HEK293 (cell line): ENCODE measurements around the gene LASP1NB.
"Not testable (repeated sequence)": the region's sequence is repeated elsewhere in the genome, so short reads cannot be mapped to it uniquely, and the experiment has no call there.

Experiments used
- CTCF ChIA-PET: fragments of 350-600 bp; formaldehyde crosslinking; extraction: SDS; loops from one replicate; lab custom pipeline; 2021; ENCODE audit warnings: antibody characterized with exemption; lab: Yijun Ruan, JAX
- POLR2A ChIA-PET: fragments of 300-600 bp; formaldehyde crosslinking; extraction: SDS; loops from one replicate; lab custom pipeline; 2020; ENCODE audit warnings: antibody characterized with exemption, inconsistent platforms; lab: Yijun Ruan, JAX
- H3K27ac ChIP-seq: fragments of 200-500 bp; sonication (Bioruptor generic); 2 replicates; pipeline ENCODE4 v1.5.1; 2014; ENCODE audit warnings: low read depth, low read length, control low read depth, inconsistent platforms; ENCODE audit errors: extremely low read depth
- H3K36me3 ChIP-seq, 2 experiments: fragments of 200-500 bp in 1 of 2; sonication (Bioruptor generic) in 1 of 2; 1 replicate in 1 of 2; 2 replicates in 1 of 2; pipeline ENCODE4 v1.5.1; 2014 to 2017; ENCODE audit warnings: inconsistent platforms in 2 of 2, low read length in 2 of 2; ENCODE audit not compliant: control insufficient read depth in 2 of 2, insufficient read depth in 1 of 2
- H3K4me1 ChIP-seq: fragments of 200-500 bp; sonication (Bioruptor generic); 2 replicates; pipeline ENCODE4 v1.5.1; 2014; ENCODE audit warnings: mild to moderate bottlenecking, low read length, inconsistent platforms; ENCODE audit not compliant: control insufficient read depth, insufficient read depth
- H3K4me3 ChIP-seq: 2 replicates; pipeline ENCODE4 v1.5.1; 2011; ENCODE audit warnings: low read depth, mild to moderate bottlenecking, control low read depth, low read length, moderate library complexity
- H3K9me3 ChIP-seq: fragments of 200-500 bp; sonication (Bioruptor generic); 2 replicates; pipeline ENCODE4 v1.5.1; 2014; ENCODE audit warnings: low read depth, low read length, inconsistent platforms; ENCODE audit not compliant: control insufficient read depth, insufficient read depth
- GLIS1 ChIP-seq: fragments of 450-650 bp; formaldehyde crosslinking; IDR thresholded peaks from 2 replicates; pipeline ENCODE4 v1.5.1; 2016; ENCODE audit warnings: missing biosample characterization, missing genetic modification characterization
- KLF1 ChIP-seq: fragments of 450-650 bp; formaldehyde crosslinking; IDR thresholded peaks from 2 replicates; pipeline ENCODE4 v1.5.1; 2016; ENCODE audit warnings: missing biosample characterization, missing genetic modification characterization
- KLF16 ChIP-seq: fragments of 450-650 bp; formaldehyde crosslinking; IDR thresholded peaks from 2 replicates; pipeline ENCODE4 v1.5.1; 2017; ENCODE audit warnings: missing biosample characterization, missing genetic modification characterization
- KLF9 ChIP-seq: fragments of 450-650 bp; formaldehyde crosslinking; IDR thresholded peaks from 2 replicates; pipeline ENCODE4 v1.5.1; 2016; ENCODE audit warnings: missing biosample characterization, missing genetic modification characterization, low read depth
- ZIC2 ChIP-seq: fragments of 450-650 bp; formaldehyde crosslinking; IDR thresholded peaks from 2 replicates; pipeline ENCODE4 v1.5.1; 2016; ENCODE audit warnings: missing biosample characterization, missing genetic modification characterization
- ZNF202 ChIP-seq: fragments of 450-650 bp; formaldehyde crosslinking; IDR thresholded peaks from 2 replicates; pipeline ENCODE4 v1.5.1; 2016; ENCODE audit warnings: missing biosample characterization, missing genetic modification characterization, borderline replicate concordance
- ZNF280C ChIP-seq: fragments of 450-650 bp; formaldehyde crosslinking; IDR thresholded peaks from 2 replicates; pipeline ENCODE4 v1.5.1; 2016; ENCODE audit warnings: missing biosample characterization, missing genetic modification characterization
- ZNF391 ChIP-seq: fragments of 450-650 bp; formaldehyde crosslinking; IDR thresholded peaks from 2 replicates; pipeline ENCODE4 v1.5.1; 2016; ENCODE audit warnings: low read depth, missing biosample characterization, missing genetic modification characterization, borderline replicate concordance
- ZNF398 ChIP-seq: fragments of 450-650 bp; formaldehyde crosslinking; IDR thresholded peaks from 2 replicates; pipeline ENCODE4 v1.5.1; 2017; ENCODE audit warnings: missing biosample characterization, missing genetic modification characterization
- ZNF621 ChIP-seq: fragments of 450-650 bp; formaldehyde crosslinking; IDR thresholded peaks from 2 replicates; pipeline ENCODE4 v1.5.1; 2017; ENCODE audit warnings: missing biosample characterization, missing genetic modification characterization
- ZNF777 ChIP-seq: fragments of 450-650 bp; formaldehyde crosslinking; IDR thresholded peaks from 2 replicates; pipeline ENCODE4 v1.5.1; 2017; ENCODE audit warnings: missing biosample characterization, missing genetic modification characterization, borderline replicate concordance
- TF ChIP-seq, protein P1 (sequence below): fragments of 450-650 bp; formaldehyde crosslinking; IDR thresholded peaks from 2 replicates; pipeline ENCODE4 v1.5.1; 2016; ENCODE audit warnings: missing biosample characterization, missing genetic modification characterization, borderline replicate concordance
- TF ChIP-seq, protein P2 (sequence below): fragments of 450-650 bp; formaldehyde crosslinking; IDR thresholded peaks from 2 replicates; pipeline ENCODE4 v1.5.1; 2016; ENCODE audit warnings: missing biosample characterization, missing genetic modification characterization

Gene LASP1NB

GRCh38 chr17:38908676-38909181 lies 16.7 kb upstream of the LASP1NB start (continued):
- TF ChIP-seq GLIS1 (tag by site-specific recombination) (no peak), ZNF777 (tag by site-specific recombination) (no peak), ZIC2 (peak; percentile 48; the same call in 1 of the 2 replicates)
- TF ChIP-seq, protein P1, sequence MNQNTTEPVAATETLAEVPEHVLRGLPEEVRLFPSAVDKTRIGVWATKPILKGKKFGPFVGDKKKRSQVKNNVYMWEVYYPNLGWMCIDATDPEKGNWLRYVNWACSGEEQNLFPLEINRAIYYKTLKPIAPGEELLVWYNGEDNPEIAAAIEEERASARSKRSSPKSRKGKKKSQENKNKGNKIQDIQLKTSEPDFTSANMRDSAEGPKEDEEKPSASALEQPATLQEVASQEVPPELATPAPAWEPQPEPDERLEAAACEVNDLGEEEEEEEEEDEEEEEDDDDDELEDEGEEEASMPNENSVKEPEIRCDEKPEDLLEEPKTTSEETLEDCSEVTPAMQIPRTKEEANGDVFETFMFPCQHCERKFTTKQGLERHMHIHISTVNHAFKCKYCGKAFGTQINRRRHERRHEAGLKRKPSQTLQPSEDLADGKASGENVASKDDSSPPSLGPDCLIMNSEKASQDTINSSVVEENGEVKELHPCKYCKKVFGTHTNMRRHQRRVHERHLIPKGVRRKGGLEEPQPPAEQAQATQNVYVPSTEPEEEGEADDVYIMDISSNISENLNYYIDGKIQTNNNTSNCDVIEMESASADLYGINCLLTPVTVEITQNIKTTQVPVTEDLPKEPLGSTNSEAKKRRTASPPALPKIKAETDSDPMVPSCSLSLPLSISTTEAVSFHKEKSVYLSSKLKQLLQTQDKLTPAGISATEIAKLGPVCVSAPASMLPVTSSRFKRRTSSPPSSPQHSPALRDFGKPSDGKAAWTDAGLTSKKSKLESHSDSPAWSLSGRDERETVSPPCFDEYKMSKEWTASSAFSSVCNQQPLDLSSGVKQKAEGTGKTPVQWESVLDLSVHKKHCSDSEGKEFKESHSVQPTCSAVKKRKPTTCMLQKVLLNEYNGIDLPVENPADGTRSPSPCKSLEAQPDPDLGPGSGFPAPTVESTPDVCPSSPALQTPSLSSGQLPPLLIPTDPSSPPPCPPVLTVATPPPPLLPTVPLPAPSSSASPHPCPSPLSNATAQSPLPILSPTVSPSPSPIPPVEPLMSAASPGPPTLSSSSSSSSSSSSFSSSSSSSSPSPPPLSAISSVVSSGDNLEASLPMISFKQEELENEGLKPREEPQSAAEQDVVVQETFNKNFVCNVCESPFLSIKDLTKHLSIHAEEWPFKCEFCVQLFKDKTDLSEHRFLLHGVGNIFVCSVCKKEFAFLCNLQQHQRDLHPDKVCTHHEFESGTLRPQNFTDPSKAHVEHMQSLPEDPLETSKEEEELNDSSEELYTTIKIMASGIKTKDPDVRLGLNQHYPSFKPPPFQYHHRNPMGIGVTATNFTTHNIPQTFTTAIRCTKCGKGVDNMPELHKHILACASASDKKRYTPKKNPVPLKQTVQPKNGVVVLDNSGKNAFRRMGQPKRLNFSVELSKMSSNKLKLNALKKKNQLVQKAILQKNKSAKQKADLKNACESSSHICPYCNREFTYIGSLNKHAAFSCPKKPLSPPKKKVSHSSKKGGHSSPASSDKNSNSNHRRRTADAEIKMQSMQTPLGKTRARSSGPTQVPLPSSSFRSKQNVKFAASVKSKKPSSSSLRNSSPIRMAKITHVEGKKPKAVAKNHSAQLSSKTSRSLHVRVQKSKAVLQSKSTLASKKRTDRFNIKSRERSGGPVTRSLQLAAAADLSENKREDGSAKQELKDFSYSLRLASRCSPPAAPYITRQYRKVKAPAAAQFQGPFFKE (tag by site-specific recombination): no peak

GRCh38 chr17:38910325-38910724 lies 15.1 kb upstream of the LASP1NB start:
- TF ChIP-seq, protein P2, sequence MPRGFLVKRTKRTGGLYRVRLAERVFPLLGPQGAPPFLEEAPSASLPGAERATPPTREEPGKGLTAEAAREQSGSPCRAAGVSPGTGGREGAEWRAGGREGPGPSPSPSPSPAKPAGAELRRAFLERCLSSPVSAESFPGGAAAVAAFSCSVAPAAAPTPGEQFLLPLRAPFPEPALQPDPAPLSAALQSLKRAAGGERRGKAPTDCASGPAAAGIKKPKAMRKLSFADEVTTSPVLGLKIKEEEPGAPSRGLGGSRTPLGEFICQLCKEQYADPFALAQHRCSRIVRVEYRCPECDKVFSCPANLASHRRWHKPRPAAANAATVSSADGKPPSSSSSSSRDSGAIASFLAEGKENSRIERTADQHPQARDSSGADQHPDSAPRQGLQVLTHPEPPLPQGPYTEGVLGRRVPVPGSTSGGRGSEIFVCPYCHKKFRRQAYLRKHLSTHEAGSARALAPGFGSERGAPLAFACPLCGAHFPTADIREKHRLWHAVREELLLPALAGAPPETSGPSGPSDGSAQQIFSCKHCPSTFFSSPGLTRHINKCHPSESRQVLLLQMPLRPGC (tag by site-specific recombination): no peak
- 0 out of 2 replicates have a peak, but pooled peaks have one; percentile 20 for TF ChIP-seq KLF16 (tag by site-specific recombination)
- 0 out of 2 replicates have a peak, but pooled peaks have one; percentile 22 for TF ChIP-seq KLF1
- peak; percentile 19; the same call in 1 of the 2 replicates for TF ChIP-seq KLF9
- TF ChIP-seq ZNF280C (tag by site-specific recombination): no peak
- no peak overlapping the region for H3K27ac ChIP-seq
- H3K4me3 ChIP-seq: no peak overlapping the region
- ChIA-PET POLR2A (no interaction called here), CTCF (interaction anchor here (0.5 kb wide), 1 partner anchor 57 kb away, joined by 3 read pairs; the partner anchor contains the start of gene FBXO47)
- H3K9me3 ChIP-seq: no peaks in the 10 kb centered on the region
- no peaks in the 10 kb centered on the region for H3K4me1 ChIP-seq
- H3K36me3 ChIP-seq: peaks cover 0 to 28% of the 10 kb centered on the region in 2 experiments; a peak in 2 of 3 replicates

GRCh38 chr17:38911081-38911730 lies 14.2 kb upstream of the LASP1NB start:
- no peaks in the 10 kb centered on the region for H3K9me3 ChIP-seq
- no peak overlapping the region for H3K27ac ChIP-seq
- peaks cover 0 to 37% of the 10 kb centered on the region in 2 experiments; a peak in 2 of 3 replicates for H3K36me3 ChIP-seq
- TF ChIP-seq ZIC2: no peak
- TF ChIP-seq ZNF398 (tag by site-specific recombination): no peak
- no peak for TF ChIP-seq ZNF391 (tag by site-specific recombination)
- no peak for TF ChIP-seq ZNF621 (tag by site-specific recombination)
- TF ChIP-seq ZNF202 (tag by site-specific recombination): no peak
- ChIA-PET CTCF (no interaction called here), POLR2A (interaction anchor here (0.5 kb wide), 1 partner anchor 42 kb away, joined by 5 read pairs; no protein-coding TSS in a partner anchor)
- H3K4me1 ChIP-seq: no peaks in the 10 kb centered on the region
- no peak overlapping the region for H3K4me3 ChIP-seq

- H3K4me1 ChIP-seq, H3K27ac ChIP-seq, POLR2A ChIA-PET, H3K4me3 ChIP-seq, H3K9me3 ChIP-seq, CTCF ChIA-PET: not testable (repeated sequence)
- H3K36me3 ChIP-seq: peaks cover 0 to 37% of the 10 kb centered on the region in 2 experiments; a peak in 2 of 3 replicates
Measured at GRCh38 chr17:38911731-38912081, 13.7 kb upstream of the LASP1NB start.
